Common myeloid progenitor, CD34-positive (primary cell): ENCODE results near the gene LTB4R.

ENCODE experiments used
- CTCF ChIA-PET: fragments of 350-600 bp; sonication (Branson Sonifier 250); formaldehyde crosslinking; loops from one replicate; lab custom pipeline; 2021; ENCODE audit warnings: antibody characterized with exemption; lab: Charles Lee
- POLR2A ChIA-PET: fragments of 350-600 bp; sonication (Branson Sonifier 250); formaldehyde crosslinking; loops from one replicate; lab custom pipeline; 2021; ENCODE audit warnings: antibody characterized with exemption; lab: Charles Lee
- DNase-seq, 3 donors: peaks; one replicate each; pipeline versions ENCODE4 v3.0.0 to v3.0.0-alpha.2; 2013
- H3K27ac ChIP-seq, 2 experiments: 1 replicate in 1 of 2; 2 replicates in 1 of 2; pipeline ENCODE4 v1.7.0; 2013; ENCODE audit warnings: inconsistent platforms in 2 of 2, low read length in 2 of 2, mild to moderate bottlenecking in 2 of 2, low read depth in 1 of 2, moderate library complexity in 1 of 2; ENCODE audit not compliant: severe bottlenecking in 2 of 2, insufficient read depth in 1 of 2, poor library complexity in 1 of 2
- H3K27me3 ChIP-seq, 5 experiments: replicated peaks in 2 of 5; 1 replicate in 3 of 5; 2 replicates in 2 of 5; pipeline versions ENCODE4 v1.6.1 to v1.7.0; 2013; ENCODE audit warnings: low read length in 4 of 5, mild to moderate bottlenecking in 2 of 5, moderate library complexity in 2 of 5, inconsistent platforms in 1 of 5; ENCODE audit not compliant: insufficient read depth in 5 of 5, control insufficient read depth in 4 of 5
- H3K36me3 ChIP-seq, 4 experiments: 1 replicate in 2 of 4; 2 replicates in 2 of 4; pipeline versions ENCODE4 v1.6.1 to v1.7.0; 2013; ENCODE audit warnings: low read length in 3 of 4, control low read depth in 1 of 4, mild to moderate bottlenecking in 1 of 4; ENCODE audit not compliant: control insufficient read depth in 4 of 4, insufficient read depth in 4 of 4
- H3K4me1 ChIP-seq, 4 experiments: 1 replicate in 3 of 4; 2 replicates in 1 of 4; pipeline versions ENCODE4 v1.6.1 to v1.7.1; 2013; ENCODE audit warnings: low read length in 3 of 4, mild to moderate bottlenecking in 3 of 4, control low read depth in 1 of 4, inconsistent platforms in 1 of 4, moderate library complexity in 1 of 4; ENCODE audit not compliant: control insufficient read depth in 4 of 4, insufficient read depth in 4 of 4; ENCODE audit errors: control extremely low read depth in 1 of 4
- H3K4me3 ChIP-seq, 7 experiments: 1 replicate in 4 of 7; 2 replicates in 3 of 7; pipeline versions ENCODE4 v1.5.1 to v1.7.0; 2013; ENCODE audit warnings: mild to moderate bottlenecking in 7 of 7, low read length in 6 of 7, moderate library complexity in 6 of 7, inconsistent platforms in 2 of 7, low read depth in 2 of 7, control low read depth in 1 of 7; ENCODE audit not compliant: insufficient read depth in 4 of 7, control insufficient read depth in 1 of 7; ENCODE audit errors: extremely low read depth in 1 of 7
- H3K9me3 ChIP-seq, 5 experiments: 1 replicate in 4 of 5; 2 replicates in 1 of 5; pipeline versions ENCODE4 v1.6.1 to v1.7.1; 2013; ENCODE audit warnings: low read length in 4 of 5, mild to moderate bottlenecking in 2 of 5, inconsistent platforms in 1 of 5, low read depth in 1 of 5, moderate library complexity in 1 of 5; ENCODE audit not compliant: control insufficient read depth in 4 of 5, insufficient read depth in 2 of 5; ENCODE audit errors: control extremely low read depth in 1 of 5
- WGBS: methylation state at CpG from one replicate; pipeline ENCODE4 v1.1.5; 2013; ENCODE audit not compliant: insufficient coverage; 5-methylcytosine and 5-hydroxymethylcytosine counted together

The LTB4R gene

DNA sequence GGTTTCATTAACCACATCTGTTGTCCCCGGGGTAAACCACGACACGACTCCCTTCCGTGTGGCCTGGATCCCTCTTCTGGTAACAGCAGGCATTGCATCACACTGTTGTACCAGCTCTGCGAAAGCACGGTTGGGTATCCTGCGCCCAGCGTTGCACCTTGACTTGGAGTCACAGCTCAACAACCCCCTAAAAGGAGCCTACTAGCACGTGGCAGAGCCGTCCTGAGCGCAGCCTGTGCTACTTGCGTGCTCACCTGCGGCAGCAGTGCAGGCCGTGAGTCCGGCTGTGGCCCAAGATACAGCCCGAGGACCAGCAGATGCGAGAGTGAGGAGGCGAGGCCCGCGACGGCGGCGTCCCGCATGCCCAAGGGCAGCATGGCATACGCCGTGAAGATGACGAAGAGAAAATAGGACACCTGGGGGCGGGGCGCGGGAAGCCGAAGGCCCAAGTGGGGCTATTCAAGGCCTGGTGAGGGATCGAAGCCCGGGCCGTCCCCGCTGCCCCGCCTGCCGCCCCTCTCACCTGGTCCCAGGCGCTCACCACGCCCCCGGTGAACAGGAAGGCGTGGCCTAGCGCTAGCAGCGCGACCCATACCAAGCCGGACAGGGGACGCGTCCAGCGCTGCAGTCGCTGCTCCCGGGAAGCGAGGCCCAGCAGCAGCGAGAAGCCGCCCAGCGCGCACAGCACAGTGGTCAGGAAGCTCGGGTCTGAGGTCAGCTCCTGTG lies 21.1 kb downstream of the LTB4R start:
- H3K27me3 ChIP-seq: peaks cover 0 to 34% (median 10%) of the 10 kb centered on the region in 5 experiments
- no peaks in the 10 kb centered on the region for H3K9me3 ChIP-seq
- POLR2A ChIA-PET: interaction anchor here (0.7 to 2.1 kb wide), 7 partner anchors 11 to 104 kb away, joined by 3 to 8 read pairs (median 4); no protein-coding TSS in a partner anchor
- WGBS: 4% methylated on average over 51 of the region's 56 CpGs
- peaks cover 15 to 71% (median 68%) of the 10 kb centered on the region in 4 experiments for H3K4me1 ChIP-seq
- H3K36me3 ChIP-seq: peaks cover 0 to 12% (median 7%) of the 10 kb centered on the region in 4 experiments
- DNase-seq: peak; percentile 89 to 95 (median 94)
- H3K4me3 ChIP-seq: peak overlapping the region in 6 of 7 experiments; percentile 19 to 63 (median 30)
- CTCF ChIA-PET: interaction anchor here (0.6 to 21.7 kb wide), 25 partner anchors 8 to 119 kb away, joined by 3 to 488 read pairs (median 6); partner anchors contain the start of genes CBLN3, CHMP4A, CIDEB and DHRS1
- no peak overlapping the region for H3K27ac ChIP-seq

DNA sequence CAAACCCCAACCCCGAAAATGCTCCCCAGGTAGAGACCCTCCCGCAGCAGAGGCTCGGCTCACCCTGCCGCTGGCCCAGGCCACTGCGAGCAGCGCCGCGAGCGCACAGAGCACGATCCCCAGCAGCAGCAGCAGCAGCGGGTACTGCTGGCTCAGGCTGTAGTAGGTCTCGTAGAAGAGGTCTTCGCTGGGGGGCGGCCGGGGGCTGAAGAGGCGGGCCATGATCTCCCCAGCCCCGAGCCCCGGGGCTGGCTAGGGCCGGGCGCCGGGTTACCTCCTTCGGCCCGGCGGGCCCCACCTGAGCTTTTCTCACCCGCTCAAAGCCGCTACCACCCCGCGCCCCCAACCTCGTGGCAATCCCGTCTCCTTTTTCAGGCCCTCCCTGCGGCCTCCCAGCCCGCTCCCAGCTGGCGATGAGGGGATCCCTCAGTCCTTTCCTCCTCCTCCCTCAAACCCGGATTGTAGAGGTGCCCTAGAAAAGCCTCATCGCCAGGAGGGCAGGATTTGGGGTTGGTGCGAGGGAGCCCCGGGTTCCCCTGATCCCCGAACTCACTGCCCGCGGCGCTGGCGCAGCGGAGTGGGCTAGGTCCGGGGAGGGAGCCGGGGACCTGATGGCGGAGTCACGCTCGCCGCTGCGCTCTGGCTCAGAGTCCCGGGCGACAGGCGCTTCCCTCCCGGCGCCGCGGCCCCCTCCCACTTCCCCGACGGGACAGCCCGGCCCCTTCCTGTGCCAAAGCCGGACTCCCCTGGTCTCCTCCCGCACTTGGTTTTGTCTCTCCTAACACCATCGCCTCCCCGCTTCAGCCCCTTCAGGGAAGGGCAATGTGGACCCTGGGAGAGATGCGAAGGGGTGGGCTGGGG lies 23.4 kb downstream of the LTB4R start, which contains the start of gene ADCY4:
Gene ADCY4 (minus strand): TSS at position 641 of the 861 bp plus-strand sequence. CDS start 419 bp downstream, at position 222.
- Histone ChIP-seq H3K27me3 (peaks cover 0 to 34% (median 10%) of the 10 kb centered on the region in 5 experiments), H3K4me1 (peaks cover 15 to 71% (median 68%) of the 10 kb centered on the region in 4 experiments), H3K9me3 (no peaks in the 10 kb centered on the region), H3K27ac (no peak within 1 kb of the TSS), H3K36me3 (peaks cover 0 to 18% (median 9%) of the 10 kb centered on the region in 4 experiments), H3K4me3 (peak within 1 kb of the TSS in 6 of 7 experiments; percentile 17 to 71 (median 52))
- 2% methylated on average over 47 of the region's 65 CpGs for WGBS
- DNase-seq: no peak
- ChIA-PET CTCF (interaction anchor here (1.0 to 21.7 kb wide), 14 partner anchors 10 to 120 kb away, joined by 3 to 488 read pairs (median 16); partner anchors contain the start of genes CBLN3, CIDEB, DHRS1 and KHNYN), POLR2A (interaction anchor here (1.0 to 1.9 kb wide), 3 partner anchors 64 to 102 kb away, joined by 3 to 8 read pairs (median 4); partner anchors contain the start of gene NYNRIN)

- peak overlapping the region in 4 of 7 experiments; percentile 21 to 67 (median 54) for H3K4me3 ChIP-seq
- ChIA-PET CTCF (interaction anchor here (0.8 to 21.7 kb wide), 9 partner anchors 11 to 121 kb away, joined by 3 to 488 read pairs (median 19); partner anchors contain the start of genes CBLN3, CIDEB, DHRS1 and KHNYN), POLR2A (interaction anchor here (0.6 to 1.8 kb wide), 2 partner anchors 75 to 96 kb away, joined by 3 to 5 read pairs; no protein-coding TSS in a partner anchor)
- WGBS: 24% methylated on average over 5 of the region's 12 CpGs
- H3K4me1 ChIP-seq: peaks cover 15 to 71% (median 67%) of the 10 kb centered on the region in 4 experiments
- no peak overlapping the region for H3K27ac ChIP-seq
- DNase-seq: peak in 2 of 3 donors; percentile 66 to 75
- peaks cover 0 to 18% (median 9%) of the 10 kb centered on the region in 4 experiments for H3K36me3 ChIP-seq
- H3K9me3 ChIP-seq: no peaks in the 10 kb centered on the region
- H3K27me3 ChIP-seq: peaks cover 0 to 34% (median 9%) of the 10 kb centered on the region in 5 experiments
These were observed 24.3 kb downstream of the LTB4R start for GRCh38 chr14:24335461-24336171.

- ChIA-PET CTCF (interaction anchor here (0.8 to 21.7 kb wide), 10 partner anchors 10 to 95 kb away, joined by 3 to 488 read pairs (median 23); partner anchors contain the start of genes CBLN3, CIDEB, DHRS1 and KHNYN), POLR2A (interaction anchor here (1.8 kb wide), 1 partner anchor 94 kb away, joined by 5 read pairs; no protein-coding TSS in a partner anchor)
- 100% methylated on average over 6 of the region's 7 CpGs for WGBS
- H3K4me3 ChIP-seq: no peak overlapping the region
- no peak for DNase-seq
- no peaks in the 10 kb centered on the region for H3K9me3 ChIP-seq
- peaks cover 0 to 18% (median 9%) of the 10 kb centered on the region in 4 experiments for H3K36me3 ChIP-seq
- H3K27me3 ChIP-seq: peaks cover 0 to 32% (median 9%) of the 10 kb centered on the region in 5 experiments
- H3K27ac ChIP-seq: no peak overlapping the region
- peaks cover 10 to 62% (median 58%) of the 10 kb centered on the region in 4 experiments for H3K4me1 ChIP-seq
These were observed 26.0 kb downstream of the LTB4R start for GRCh38 chr14:24337144-24337823.

- Histone ChIP-seq H3K4me3 (no peak overlapping the region), H3K27me3 (peaks cover 0 to 27% (median 9%) of the 10 kb centered on the region in 5 experiments), H3K27ac (no peak overlapping the region), H3K9me3 (no peaks in the 10 kb centered on the region), H3K4me1 (peaks cover 10 to 57% (median 53%) of the 10 kb centered on the region in 4 experiments), H3K36me3 (peaks cover 0 to 18% (median 9%) of the 10 kb centered on the region in 4 experiments)
- ChIA-PET POLR2A (no interaction called here), CTCF (interaction anchor here (0.8 to 21.7 kb wide), 9 partner anchors 9 to 95 kb away, joined by 3 to 488 read pairs (median 19); partner anchors contain the start of genes CBLN3, CIDEB, DHRS1 and KHNYN)
- no peak for DNase-seq
- 100% methylated on average over 4 of the region's 8 CpGs for WGBS
These were observed 26.5 kb downstream of the LTB4R start for GRCh38 chr14:24337824-24338175.
